Esophagus squamous epithelium (tissue), 5 donors: ENCODE measurements around the gene UNC13D. TPM values are rescaled to one million over a fixed set of nuclear protein-coding genes. Genes with fewer than 3 reads are reported as not detected.

Source experiments
- DNase-seq: peaks from one replicate; lab custom pipeline; 2025; lab: John Stamatoyannopoulos, UW
- H3K27ac ChIP-seq, 4 donors: fragments of 200-600 bp; sonication (generic); one replicate each; pipeline ENCODE4 v1.5.1; 2016 to 2019; ENCODE audit warnings: mild to moderate bottlenecking in 1 of 4
- H3K27me3 ChIP-seq, 4 donors: fragments of 200-600 bp; sonication (generic); 1 replicate in 3 of 4; 2 replicates in 1 of 4; pipeline versions ENCODE4 v1.5.1 to v1.6.0; 2017 to 2021; ENCODE audit warnings: antibody characterized with exemption in 1 of 4
- H3K36me3 ChIP-seq, 3 donors: fragments of 200-600 bp; sonication (generic); one replicate each; pipeline ENCODE4 v1.5.1; 2016 to 2019
- H3K4me1 ChIP-seq, 3 donors: fragments of 200-600 bp; sonication (generic); one replicate each; pipeline ENCODE4 v1.5.1; 2017 to 2019
- H3K4me3 ChIP-seq, 4 donors: fragments of 200-600 bp; sonication (generic); 1 replicate in 3 of 4; 2 replicates in 1 of 4; pipeline ENCODE4 v1.5.1; 2016 to 2019; ENCODE audit warnings: mild to moderate bottlenecking in 2 of 4, moderate library complexity in 1 of 4
- H3K9me3 ChIP-seq, 3 donors: fragments of 200-600 bp; sonication (generic); one replicate each; pipeline ENCODE4 v1.5.1; 2016 to 2019
- POLR2A ChIP-seq, 4 donors: fragments of 450-650 bp; IDR thresholded peaks; one replicate each; pipeline ENCODE4 v1.6.1; 2017; ENCODE audit warnings: antibody characterized with exemption in 4 of 4, mild to moderate bottlenecking in 4 of 4, moderate library complexity in 3 of 4
- whole genome bisulfite sequencing, 2 donors: methylation state at CpG; one replicate each; pipeline ENCODE4 v1.1.5; 2018; 5-methylcytosine and 5-hydroxymethylcytosine counted together
- intact Hi-C: fragments of 100-400 bp; cut with DNase I; formaldehyde crosslinking; loops from one replicate; pipeline ENCODE4 v1.15.0; 2022
- total RNA-seq, 4 donors: library from RNA; depleted of rRNA; stranded (reverse); fragments of >200 nt; gene quantifications; one replicate each; pipeline ENCODE4 v1.1.0, GENCODE V29; 2016
- TF ChIP-seq, protein P1 (sequence below), 6 experiments: fragments of 450-650 bp in 4 of 6; fragments of 200-600 bp in 2 of 6; sonication (generic) in 2 of 6; IDR thresholded peaks; one replicate each; pipeline ENCODE4 v1.5.1; 2016 to 2019; ENCODE audit warnings: antibody characterized with exemption in 6 of 6, mild to moderate bottlenecking in 4 of 6, moderate library complexity in 4 of 6
- donor health status: DM: yes; HTN: yes; CAD: no.

UNC13D gene
- total RNA-seq, 4 donors from 2014 or later = 16.5 to 21.5 (median 16.9) TPM

DNA sequence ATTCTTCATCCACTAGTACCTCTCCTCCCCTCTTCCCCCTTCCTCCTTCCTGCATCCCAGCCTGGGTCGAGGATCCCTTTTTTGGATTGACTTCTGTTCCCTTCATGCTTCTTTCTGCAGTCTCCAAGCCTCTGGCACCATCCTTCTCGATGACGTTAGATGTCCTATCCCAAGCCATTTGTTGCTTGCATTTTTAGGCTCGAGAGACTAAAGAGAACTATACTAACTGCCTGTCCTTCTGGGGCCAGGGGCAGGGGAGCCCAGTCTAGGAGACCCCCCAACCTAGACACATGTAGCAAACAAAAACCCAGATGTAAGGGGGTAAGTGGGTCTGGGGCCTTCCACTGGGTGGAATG, 35.7 kb downstream of the UNC13D start:
- WGBS, 2 donors = 26 to 41% methylated on average over 3 to 4 of the region's 4 CpGs
- H3K4me3 ChIP-seq = no peak overlapping the region
- intact Hi-C loops = no loop called here
- peak overlapping the region; percentile 81 to 91 (median 86) for H3K27ac ChIP-seq
- H3K36me3 ChIP-seq = peaks cover 0 to 41% (median 13%) of the 10 kb centered on the region in 3 donors
- DNase-seq = no peak
- H3K4me1 ChIP-seq = peaks cover 34 to 82% (median 51%) of the 10 kb centered on the region in 3 donors
- H3K27me3 ChIP-seq = no peaks in the 10 kb centered on the region
- no peak for TF ChIP-seq POLR2A (IDR thresholded peaks at IDR 0.05)
- TF ChIP-seq, protein P1, sequence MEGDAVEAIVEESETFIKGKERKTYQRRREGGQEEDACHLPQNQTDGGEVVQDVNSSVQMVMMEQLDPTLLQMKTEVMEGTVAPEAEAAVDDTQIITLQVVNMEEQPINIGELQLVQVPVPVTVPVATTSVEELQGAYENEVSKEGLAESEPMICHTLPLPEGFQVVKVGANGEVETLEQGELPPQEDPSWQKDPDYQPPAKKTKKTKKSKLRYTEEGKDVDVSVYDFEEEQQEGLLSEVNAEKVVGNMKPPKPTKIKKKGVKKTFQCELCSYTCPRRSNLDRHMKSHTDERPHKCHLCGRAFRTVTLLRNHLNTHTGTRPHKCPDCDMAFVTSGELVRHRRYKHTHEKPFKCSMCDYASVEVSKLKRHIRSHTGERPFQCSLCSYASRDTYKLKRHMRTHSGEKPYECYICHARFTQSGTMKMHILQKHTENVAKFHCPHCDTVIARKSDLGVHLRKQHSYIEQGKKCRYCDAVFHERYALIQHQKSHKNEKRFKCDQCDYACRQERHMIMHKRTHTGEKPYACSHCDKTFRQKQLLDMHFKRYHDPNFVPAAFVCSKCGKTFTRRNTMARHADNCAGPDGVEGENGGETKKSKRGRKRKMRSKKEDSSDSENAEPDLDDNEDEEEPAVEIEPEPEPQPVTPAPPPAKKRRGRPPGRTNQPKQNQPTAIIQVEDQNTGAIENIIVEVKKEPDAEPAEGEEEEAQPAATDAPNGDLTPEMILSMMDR (IDR thresholded peaks at IDR 0.05) = no peak
- H3K9me3 ChIP-seq = no peaks in the 10 kb centered on the region

DNA sequence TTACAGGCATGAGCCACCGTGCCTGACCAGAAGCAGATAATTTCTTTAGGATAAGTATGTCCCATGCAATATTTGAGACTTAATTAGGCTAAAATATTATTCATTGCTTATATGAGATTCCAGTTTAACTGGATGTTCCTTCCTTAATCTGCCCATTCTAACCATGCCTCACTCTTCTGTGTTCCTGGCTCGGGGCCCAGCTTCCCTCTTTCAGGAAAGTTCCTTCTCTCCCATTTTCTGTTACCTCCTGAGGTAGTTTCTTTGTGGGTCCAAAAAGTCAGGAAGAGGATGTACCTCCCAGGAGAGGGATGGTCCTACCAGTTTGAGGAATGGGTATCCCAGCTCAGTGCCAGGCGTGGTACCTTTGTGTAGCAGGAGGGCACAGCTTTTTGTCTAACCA, 36.3 kb downstream of the UNC13D start:
- peaks cover 0 to 39% (median 9%) of the 10 kb centered on the region in 3 donors for H3K36me3 ChIP-seq
- intact Hi-C loops = no loop called here
- DNase-seq = no peak
- no peaks in the 10 kb centered on the region for H3K9me3 ChIP-seq
- no peak for TF ChIP-seq POLR2A (IDR thresholded peaks at IDR 0.05)
- TF ChIP-seq, protein P1 (IDR thresholded peaks at IDR 0.05) = no peak
- peak overlapping the region; percentile 81 to 91 (median 86) for H3K27ac ChIP-seq
- peaks cover 32 to 76% (median 44%) of the 10 kb centered on the region in 3 donors for H3K4me1 ChIP-seq
- no peak overlapping the region for H3K4me3 ChIP-seq
- WGBS, 2 donors = 29 to 80% methylated on average over 2 to 3 of the region's 3 CpGs
- H3K27me3 ChIP-seq = no peaks in the 10 kb centered on the region

DNA sequence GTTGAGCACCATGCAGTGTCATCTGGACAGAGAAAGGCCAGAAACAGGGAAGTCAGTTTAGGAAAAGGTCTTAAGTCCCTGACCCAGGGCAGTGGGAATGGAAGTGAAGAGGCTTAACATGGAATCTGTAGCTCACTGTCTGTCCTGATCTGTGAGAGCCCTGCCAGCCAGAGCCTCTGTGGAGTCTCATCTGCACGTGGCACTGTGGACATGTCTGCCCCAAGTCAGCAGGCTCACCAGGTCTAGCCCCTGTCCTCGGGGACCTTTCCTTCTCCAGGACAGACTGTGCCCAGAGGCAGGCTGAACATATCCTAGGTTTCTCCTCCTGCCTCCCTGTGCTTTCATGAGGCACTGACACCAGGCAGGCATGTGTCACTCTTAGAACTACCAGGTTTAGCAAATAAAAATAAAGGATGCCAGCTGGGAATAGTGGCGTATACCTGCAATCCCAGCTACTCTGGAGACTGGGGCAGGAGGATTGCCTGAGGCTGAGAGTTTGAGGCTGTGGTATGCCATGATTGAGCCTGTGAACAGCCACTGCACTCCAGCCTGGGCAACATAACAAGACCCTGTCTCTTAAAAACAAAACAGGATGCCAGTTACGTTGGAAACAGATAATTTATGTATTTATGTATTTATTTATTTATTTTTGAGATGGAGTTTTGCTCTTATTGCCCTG, 37.2 kb downstream of the UNC13D start:
- peaks cover 0 to 36% (median 5%) of the 10 kb centered on the region in 3 donors for H3K36me3 ChIP-seq
- peak overlapping the region; percentile 30 to 91 (median 86) for H3K27ac ChIP-seq
- DNase-seq = no peak
- intact Hi-C loops = no loop called here
- no peak overlapping the region for H3K4me3 ChIP-seq
- no peaks in the 10 kb centered on the region for H3K27me3 ChIP-seq
- H3K9me3 ChIP-seq = no peaks in the 10 kb centered on the region
- WGBS, 2 donors = 88 to 90% methylated on average over 1 to 4 of the region's 4 CpGs
- peaks cover 23 to 67% (median 37%) of the 10 kb centered on the region in 3 donors for H3K4me1 ChIP-seq
- TF ChIP-seq, protein P1 (IDR thresholded peaks at IDR 0.05) = no peak
- TF ChIP-seq POLR2A (IDR thresholded peaks at IDR 0.05) = no peak

DNA sequence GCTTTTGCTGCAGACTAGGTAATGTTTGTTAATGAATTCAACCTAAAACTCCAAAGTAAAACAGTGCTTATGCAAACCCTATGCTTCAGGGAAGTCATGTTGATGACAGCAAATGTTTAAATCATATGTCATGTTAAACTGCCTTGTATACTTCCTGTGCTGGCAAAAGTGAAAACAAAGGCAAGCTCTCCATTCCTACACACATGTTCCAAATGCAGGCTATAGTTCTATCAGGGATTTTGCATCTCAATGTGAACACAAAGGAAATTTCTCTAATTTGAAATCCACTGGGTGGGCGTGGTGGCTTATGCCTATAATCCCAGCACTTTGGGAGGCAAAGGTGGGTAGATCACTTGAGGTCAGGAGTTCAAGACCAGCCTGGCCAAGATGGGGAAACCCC, 40.3 kb downstream of the UNC13D start:
- H3K4me3 ChIP-seq = no peak overlapping the region
- no peak for TF ChIP-seq POLR2A (IDR thresholded peaks at IDR 0.05)
- TF ChIP-seq, protein P1 (IDR thresholded peaks at IDR 0.05) = no peak
- 86 to 88% methylated on average over 1 of the region's 1 CpG for WGBS, 2 donors
- no peak overlapping the region for H3K27ac ChIP-seq
- DNase-seq = no peak
- H3K36me3 ChIP-seq = peaks cover 5 to 41% (median 6%) of the 10 kb centered on the region in 3 donors
- intact Hi-C loops = no loop called here
- H3K4me1 ChIP-seq = peaks cover 10 to 36% (median 19%) of the 10 kb centered on the region in 3 donors
- no peaks in the 10 kb centered on the region for H3K27me3 ChIP-seq
- no peaks in the 10 kb centered on the region for H3K9me3 ChIP-seq

DNA sequence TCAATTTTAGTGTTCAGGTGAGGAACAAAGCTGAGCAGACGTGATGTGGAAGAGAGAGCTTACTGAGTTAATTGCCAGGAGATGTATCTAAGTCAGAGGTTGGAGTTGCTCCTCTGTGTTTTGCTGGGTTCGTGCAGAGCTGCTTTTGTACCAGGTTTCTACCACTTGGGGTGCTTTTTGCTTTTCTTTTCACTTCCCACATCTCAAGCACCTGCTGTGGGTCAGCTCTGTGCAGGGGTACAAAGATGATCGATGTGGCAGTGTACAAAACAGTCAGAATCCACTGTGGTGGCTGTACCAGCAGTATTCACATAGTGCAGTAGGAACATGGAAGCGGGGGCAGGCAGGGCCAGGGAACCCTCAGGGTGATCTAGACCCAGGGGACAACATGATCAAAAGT, 44.8 kb downstream of the UNC13D start:
- Histone ChIP-seq H3K9me3 (no peaks in the 10 kb centered on the region), H3K4me1 (peaks cover 0 to 8% (median 0%) of the 10 kb centered on the region in 3 donors), H3K27ac (no peak overlapping the region), H3K4me3 (no peak overlapping the region), H3K27me3 (no peaks in the 10 kb centered on the region), H3K36me3 (peaks cover 12 to 74% (median 16%) of the 10 kb centered on the region in 3 donors)
- no peak for DNase-seq
- 77 to 81% methylated on average over 3 to 4 of the region's 4 CpGs for WGBS, 2 donors
- intact Hi-C loops = no loop called here
- TF ChIP-seq, protein P1 (IDR thresholded peaks at IDR 0.05) = no peak
- no peak for TF ChIP-seq POLR2A (IDR thresholded peaks at IDR 0.05)
